ENCODE data around the gene TTC27.
"Not testable (repeated sequence)": the region's sequence is repeated elsewhere in the genome, so short reads cannot be mapped to it uniquely, and the experiment has no call there.

TTC27 gene

GRCh38 chr2:32752205-32752604 lies 124.4 kb downstream of the TTC27 start:
- DNase-seq (ENCODE audit: low read depth in 2 of 3, low spot score in 2 of 3): no peak

- no peak for DNase-seq (ENCODE audit: low read depth in 2 of 3, low spot score in 2 of 3)
These were observed 125.1 kb downstream of the TTC27 start for GRCh38 chr2:32752952-32753351.

GRCh38 chr2:32754676-32755075 lies 126.8 kb downstream of the TTC27 start:
- DNase-seq (ENCODE audit: low read depth in 2 of 3, low spot score in 2 of 3): not testable (repeated sequence)

- no peak for DNase-seq (ENCODE audit: low read depth in 2 of 3, low spot score in 2 of 3)
These were observed 127.8 kb downstream of the TTC27 start for GRCh38 chr2:32755666-32756065.

- DNase-seq (ENCODE audit: low read depth in 2 of 3, low spot score in 2 of 3): no peak
These were observed 128.4 kb downstream of the TTC27 start for GRCh38 chr2:32756074-32756727.

- no peak for DNase-seq (ENCODE audit: low read depth in 2 of 3, low spot score in 2 of 3)
These were observed 130.4 kb downstream of the TTC27 start for GRCh38 chr2:32758232-32758631.

- DNase-seq (ENCODE audit: low read depth in 2 of 3, low spot score in 2 of 3): no peak
These were observed 132.8 kb downstream of the TTC27 start for GRCh38 chr2:32760628-32761027.

GRCh38 chr2:32768387-32769174 lies 140.7 kb downstream of the TTC27 start:
- DNase-seq (ENCODE audit: low read depth in 2 of 3, low spot score in 2 of 3): no peak

GRCh38 chr2:32770360-32770759 lies 142.5 kb downstream of the TTC27 start:
- DNase-seq (ENCODE audit: low read depth in 2 of 3, low spot score in 2 of 3): no peak

GRCh38 chr2:32772638-32773447 lies 145.0 kb downstream of the TTC27 start:
- DNase-seq (ENCODE audit: low read depth in 2 of 3, low spot score in 2 of 3): no peak

GRCh38 chr2:32773448-32773808 lies 145.6 kb downstream of the TTC27 start:
- no peak for DNase-seq (ENCODE audit: low read depth in 2 of 3, low spot score in 2 of 3)

- no peak for DNase-seq (ENCODE audit: low read depth in 2 of 3, low spot score in 2 of 3)
These were observed 148.1 kb downstream of the TTC27 start for GRCh38 chr2:32775954-32776353.

GRCh38 chr2:32777714-32778113 lies 149.9 kb downstream of the TTC27 start:
- DNase-seq (ENCODE audit: low read depth in 2 of 3, low spot score in 2 of 3): no peak

GRCh38 chr2:32780961-32781360 lies 153.1 kb downstream of the TTC27 start:
- DNase-seq (ENCODE audit: low read depth in 2 of 3, low spot score in 2 of 3): no peak

- DNase-seq (ENCODE audit: low read depth in 2 of 3, low spot score in 2 of 3): no peak
These were observed 155.6 kb downstream of the TTC27 start for GRCh38 chr2:32783469-32783868.

GRCh38 chr2:32783933-32784332 lies 156.1 kb downstream of the TTC27 start:
- DNase-seq (ENCODE audit: low read depth in 2 of 3, low spot score in 2 of 3): no peak

GRCh38 chr2:32787207-32787606 lies 159.4 kb downstream of the TTC27 start:
- no peak for DNase-seq (ENCODE audit: low read depth in 2 of 3, low spot score in 2 of 3)

GRCh38 chr2:32788114-32788513 lies 160.3 kb downstream of the TTC27 start:
- DNase-seq (ENCODE audit: low read depth in 2 of 3, low spot score in 2 of 3): no peak

- no peak for DNase-seq (ENCODE audit: low read depth in 2 of 3, low spot score in 2 of 3)
These were observed 164.6 kb downstream of the TTC27 start for GRCh38 chr2:32792416-32792815.

- DNase-seq (ENCODE audit: low read depth in 2 of 3, low spot score in 2 of 3): no peak
These were observed 171.0 kb downstream of the TTC27 start for GRCh38 chr2:32798829-32799228.

- DNase-seq (ENCODE audit: low read depth in 2 of 3, low spot score in 2 of 3): no peak
These were observed 173.9 kb downstream of the TTC27 start for GRCh38 chr2:32801741-32802140.

GRCh38 chr2:32802877-32803276 lies 175.0 kb downstream of the TTC27 start:
- no peak for DNase-seq (ENCODE audit: low read depth in 2 of 3, low spot score in 2 of 3)

Data from activated CD8-positive, alpha-beta memory T cell treated with anti-CD3 and anti-CD28 coated beads for 48 hours (primary cell).